HG03103 (cell line): ENCODE measurements around the gene CRYBA1.

Experiments
- ATAC-seq: cut with Tn5 transposase; IDR thresholded peaks from one replicate; pipeline ENCODE4 v1.9.1; 2021; ENCODE audit warnings: low read depth; ENCODE audit not compliant: unreplicated experiment

The CRYBA1 gene

GRCh38 chr17:29278692-29279091, 32.0 kb downstream of the CRYBA1 start:
- no peak for ATAC-seq

- no peak for ATAC-seq
Observed at GRCh38 chr17:29279397-29280070, 32.9 kb downstream of the CRYBA1 start.

- ATAC-seq = no peak
Observed at GRCh38 chr17:29283496-29283895, 36.8 kb downstream of the CRYBA1 start.

DNA sequence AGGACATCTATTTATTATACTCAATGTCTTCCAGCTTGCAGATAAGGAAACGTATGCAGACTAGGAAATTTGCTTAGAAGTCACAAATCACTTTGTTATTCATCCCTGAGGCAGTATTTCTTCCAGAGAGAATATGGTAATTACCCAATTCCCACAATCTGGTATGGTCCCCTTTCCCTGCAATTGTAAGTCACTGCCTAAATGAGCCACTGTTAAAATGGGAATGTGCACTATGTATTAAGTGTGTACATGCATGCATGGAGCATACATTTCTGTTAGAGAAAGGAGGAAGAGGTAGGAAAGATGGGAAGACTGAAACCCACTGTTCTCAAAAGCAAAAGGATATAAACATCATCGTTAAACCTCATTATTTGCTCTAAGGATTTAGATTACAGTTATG, 37.3 kb downstream of the CRYBA1 start:
- ATAC-seq = no peak

DNA sequence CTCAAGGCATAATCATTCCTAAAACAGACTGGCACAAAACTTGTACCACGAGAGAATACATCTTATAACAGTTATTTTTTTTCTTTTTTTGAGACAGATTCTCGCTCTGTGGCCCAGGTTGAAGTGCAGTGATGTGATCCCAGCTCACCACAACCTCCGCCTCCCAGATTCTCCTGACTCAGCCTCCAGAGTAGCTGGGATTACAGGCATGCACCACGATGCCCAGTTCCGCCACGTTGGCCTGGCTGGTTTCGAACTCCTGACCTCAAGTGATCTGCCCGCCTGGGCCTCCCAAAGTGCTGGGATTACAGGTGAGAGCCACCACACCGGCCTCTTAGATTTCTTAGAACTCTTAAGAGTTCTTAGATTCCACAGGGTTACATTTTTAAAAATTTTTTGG, 43.2 kb downstream of the CRYBA1 start:
- no peak for ATAC-seq

DNA sequence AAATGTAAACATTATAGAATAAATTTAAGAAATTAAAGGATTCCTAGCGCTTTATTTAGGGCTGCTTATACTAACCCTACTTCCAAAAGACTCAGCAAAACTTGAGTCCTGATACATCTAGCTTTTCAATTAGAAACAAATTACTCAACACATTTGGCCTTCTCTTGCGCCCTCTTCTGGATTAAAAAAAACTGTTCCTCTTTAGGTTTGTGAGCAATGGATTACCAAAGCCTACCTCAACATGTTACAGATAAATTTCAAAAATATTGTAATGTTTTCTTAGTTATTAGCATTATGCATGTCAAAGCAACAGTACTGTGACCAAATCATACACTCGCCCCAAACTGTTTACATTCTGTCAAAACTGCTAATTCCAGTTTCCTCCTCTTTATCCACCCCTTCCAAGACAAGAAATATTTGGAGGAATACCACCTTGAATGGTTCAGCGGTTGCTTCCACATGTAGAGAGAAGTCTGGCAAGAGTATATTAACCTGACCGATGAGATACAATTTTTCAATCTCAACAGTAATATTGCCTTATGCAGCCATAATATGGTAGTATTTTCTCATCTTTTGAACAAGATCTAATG, 44.6 kb downstream of the CRYBA1 start:
- no peak for ATAC-seq

GRCh38 chr17:29292071-29292991, 45.7 kb downstream of the CRYBA1 start:
- ATAC-seq = no peak

- ATAC-seq = no peak
Observed at GRCh38 chr17:29292992-29293889, 46.6 kb downstream of the CRYBA1 start.

DNA sequence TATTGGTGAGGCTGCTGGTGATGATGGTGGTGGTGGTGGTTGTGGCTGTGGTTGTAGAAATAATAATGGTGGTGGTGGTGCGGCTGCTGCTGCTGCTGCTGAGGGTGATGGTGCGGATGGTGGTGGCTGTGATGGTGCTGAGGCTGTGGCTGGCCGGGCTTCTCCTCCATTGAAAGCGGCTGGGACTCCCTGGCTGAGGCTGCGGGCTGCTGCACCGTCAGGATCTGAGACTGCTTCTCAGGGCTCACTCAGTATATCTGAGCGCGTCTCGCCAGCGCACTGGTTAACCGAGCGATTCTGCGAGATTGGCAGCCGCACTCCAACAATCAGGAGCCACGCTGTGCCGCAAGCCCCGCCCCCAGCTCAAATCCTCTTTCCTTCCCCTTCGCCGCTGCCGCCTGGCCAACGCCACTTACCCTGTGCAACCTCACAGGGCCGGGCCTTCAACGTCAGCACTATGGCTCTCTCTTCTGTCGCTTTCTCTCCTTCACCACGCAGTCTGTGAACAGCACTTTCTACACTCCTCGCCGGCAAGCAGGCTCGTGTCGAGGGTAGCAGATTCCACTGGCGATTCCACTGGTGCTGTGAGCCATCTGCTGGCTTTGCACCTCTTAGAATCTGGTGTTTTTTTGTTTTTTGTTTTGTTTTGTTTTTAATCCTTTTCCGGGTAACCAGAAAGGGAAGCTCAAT, 47.4 kb downstream of the CRYBA1 start, which contains the start of gene NUFIP2:
NUFIP2 (minus strand) TSS at position 259 of the 690 bp plus-strand sequence; CDS start at position 170, 89 bp downstream.
- ATAC-seq = peak; percentile 78

- ATAC-seq = no peak
Observed at GRCh38 chr17:29294580-29294900, 47.9 kb downstream of the CRYBA1 start.

- no peak for ATAC-seq
Observed at GRCh38 chr17:29295420-29295819, 48.8 kb downstream of the CRYBA1 start.

- no peak for ATAC-seq
Observed at GRCh38 chr17:29299031-29299430, 52.4 kb downstream of the CRYBA1 start.

- no peak for ATAC-seq
Observed at GRCh38 chr17:29303386-29303785, 56.7 kb downstream of the CRYBA1 start.
